Measurements from ENCODE around the gene DOCK8.

Gene DOCK8

GRCh38 chr9:453832-454231 lies 239.2 kb downstream of the DOCK8 start:
- Histone ChIP-seq H3K9me3 (ENCODE audit: control insufficient read depth, insufficient read depth, low read length) (no peaks in the 10 kb centered on the region), H3K36me3 (ENCODE audit: control insufficient read depth, insufficient read depth, low read length) (no peaks in the 10 kb centered on the region), H3K4me1 (ENCODE audit: control insufficient read depth, insufficient read depth, low read length) (no peaks in the 10 kb centered on the region), H3K27me3 (ENCODE audit: control insufficient read depth, insufficient read depth, low read length) (peaks cover 1% of the 10 kb centered on the region; the same call in 1 of the 2 replicates), H3K27ac (ENCODE audit: low read length) (no peak overlapping the region), H3K4me3 (ENCODE audit: low read length) (no peak overlapping the region)
- no peak for DNase-seq (ENCODE audit: low read depth, low spot score)
- WGBS (ENCODE audit: insufficient coverage, insufficient read length), result no CpG with 5 or more reads among the region's 3 CpGs

- Histone ChIP-seq H3K36me3 (ENCODE audit: control insufficient read depth, insufficient read depth, low read length) (no peaks in the 10 kb centered on the region), H3K4me3 (ENCODE audit: low read length) (no peak overlapping the region), H3K27me3 (ENCODE audit: control insufficient read depth, insufficient read depth, low read length) (peaks cover 1% of the 10 kb centered on the region; the same call in 1 of the 2 replicates), H3K27ac (ENCODE audit: low read length) (no peak overlapping the region), H3K4me1 (ENCODE audit: control insufficient read depth, insufficient read depth, low read length) (no peaks in the 10 kb centered on the region), H3K9me3 (ENCODE audit: control insufficient read depth, insufficient read depth, low read length) (no peaks in the 10 kb centered on the region)
- DNase-seq (ENCODE audit: low read depth, low spot score), result no peak
- no CpG with 5 or more reads among the region's 6 CpGs for WGBS (ENCODE audit: insufficient coverage, insufficient read length)
Measured at GRCh38 chr9:456365-456764, 241.7 kb downstream of the DOCK8 start.

GRCh38 chr9:458590-458989 lies 243.9 kb downstream of the DOCK8 start:
- Histone ChIP-seq H3K27ac (ENCODE audit: low read length) (no peak overlapping the region), H3K27me3 (ENCODE audit: control insufficient read depth, insufficient read depth, low read length) (no peaks in the 10 kb centered on the region), H3K4me3 (ENCODE audit: low read length) (no peak overlapping the region), H3K4me1 (ENCODE audit: control insufficient read depth, insufficient read depth, low read length) (no peaks in the 10 kb centered on the region), H3K9me3 (ENCODE audit: control insufficient read depth, insufficient read depth, low read length) (no peaks in the 10 kb centered on the region), H3K36me3 (ENCODE audit: control insufficient read depth, insufficient read depth, low read length) (no peaks in the 10 kb centered on the region)
- DNase-seq (ENCODE audit: low read depth, low spot score), result no peak
- WGBS (ENCODE audit: insufficient coverage, insufficient read length), result no CpG with 5 or more reads among the region's 6 CpGs

- H3K36me3 ChIP-seq (ENCODE audit: control insufficient read depth, insufficient read depth, low read length), result no peaks in the 10 kb centered on the region
- no peak overlapping the region for H3K4me3 ChIP-seq (ENCODE audit: low read length)
- H3K27ac ChIP-seq (ENCODE audit: low read length), result no peak overlapping the region
- no peak for DNase-seq (ENCODE audit: low read depth, low spot score)
- no peaks in the 10 kb centered on the region for H3K4me1 ChIP-seq (ENCODE audit: control insufficient read depth, insufficient read depth, low read length)
- no CpG with 5 or more reads among the region's 4 CpGs for WGBS (ENCODE audit: insufficient coverage, insufficient read length)
- H3K27me3 ChIP-seq (ENCODE audit: control insufficient read depth, insufficient read depth, low read length), result no peaks in the 10 kb centered on the region
- no peaks in the 10 kb centered on the region for H3K9me3 ChIP-seq (ENCODE audit: control insufficient read depth, insufficient read depth, low read length)
Measured at GRCh38 chr9:459491-460444, 245.1 kb downstream of the DOCK8 start.

GRCh38 chr9:462121-462520 lies 247.5 kb downstream of the DOCK8 start:
- no peak for DNase-seq (ENCODE audit: low read depth, low spot score)
- H3K27ac ChIP-seq (ENCODE audit: low read length), result no peak overlapping the region
- no peaks in the 10 kb centered on the region for H3K9me3 ChIP-seq (ENCODE audit: control insufficient read depth, insufficient read depth, low read length)
- H3K36me3 ChIP-seq (ENCODE audit: control insufficient read depth, insufficient read depth, low read length), result no peaks in the 10 kb centered on the region
- no peak overlapping the region for H3K4me3 ChIP-seq (ENCODE audit: low read length)
- no CpG with 5 or more reads among the region's 2 CpGs for WGBS (ENCODE audit: insufficient coverage, insufficient read length)
- H3K27me3 ChIP-seq (ENCODE audit: control insufficient read depth, insufficient read depth, low read length), result no peaks in the 10 kb centered on the region
- H3K4me1 ChIP-seq (ENCODE audit: control insufficient read depth, insufficient read depth, low read length), result no peaks in the 10 kb centered on the region

GRCh38 chr9:462606-463005 lies 247.9 kb downstream of the DOCK8 start:
- DNase-seq (ENCODE audit: low read depth, low spot score), result no peak
- Histone ChIP-seq H3K27me3 (ENCODE audit: control insufficient read depth, insufficient read depth, low read length) (no peaks in the 10 kb centered on the region), H3K36me3 (ENCODE audit: control insufficient read depth, insufficient read depth, low read length) (no peaks in the 10 kb centered on the region), H3K4me1 (ENCODE audit: control insufficient read depth, insufficient read depth, low read length) (no peaks in the 10 kb centered on the region), H3K4me3 (ENCODE audit: low read length) (no peak overlapping the region), H3K27ac (ENCODE audit: low read length) (no peak overlapping the region), H3K9me3 (ENCODE audit: control insufficient read depth, insufficient read depth, low read length) (no peaks in the 10 kb centered on the region)
- WGBS (ENCODE audit: insufficient coverage, insufficient read length), result no CpG with 5 or more reads among the region's 1 CpG

- WGBS (ENCODE audit: insufficient coverage, insufficient read length), result no CpG with 5 or more reads among the region's 8 CpGs
- H3K36me3 ChIP-seq (ENCODE audit: control insufficient read depth, insufficient read depth, low read length), result no peaks in the 10 kb centered on the region
Measured at GRCh38 chr9:463455-464171, 248.9 kb downstream of the DOCK8 start.

GRCh38 chr9:466747-467146 lies 252.1 kb downstream of the DOCK8 start:
- no peak overlapping the region for H3K27ac ChIP-seq (ENCODE audit: low read length)
- H3K4me1 ChIP-seq (ENCODE audit: control insufficient read depth, insufficient read depth, low read length), result no peaks in the 10 kb centered on the region; the same call in 1 of the 2 replicates
- H3K36me3 ChIP-seq (ENCODE audit: control insufficient read depth, insufficient read depth, low read length), result no peaks in the 10 kb centered on the region
- DNase-seq (ENCODE audit: low read depth, low spot score), result no peak
- H3K27me3 ChIP-seq (ENCODE audit: control insufficient read depth, insufficient read depth, low read length), result no peaks in the 10 kb centered on the region
- H3K4me3 ChIP-seq (ENCODE audit: low read length), result no peak overlapping the region
- WGBS (ENCODE audit: insufficient coverage, insufficient read length), result no CpG with 5 or more reads among the region's 1 CpG
- H3K9me3 ChIP-seq (ENCODE audit: control insufficient read depth, insufficient read depth, low read length), result no peaks in the 10 kb centered on the region

More at GRCh38 chr9:463455-464171, 248.9 kb downstream of the DOCK8 start:
- no peak overlapping the region for H3K27ac ChIP-seq (ENCODE audit: low read length)
- no peaks in the 10 kb centered on the region for H3K27me3 ChIP-seq (ENCODE audit: control insufficient read depth, insufficient read depth, low read length)
- no peak for DNase-seq (ENCODE audit: low read depth, low spot score)
- no peaks in the 10 kb centered on the region for H3K9me3 ChIP-seq (ENCODE audit: control insufficient read depth, insufficient read depth, low read length)
- no peak overlapping the region for H3K4me3 ChIP-seq (ENCODE audit: low read length)
- H3K4me1 ChIP-seq (ENCODE audit: control insufficient read depth, insufficient read depth, low read length), result no peaks in the 10 kb centered on the region

- DNase-seq (ENCODE audit: low read depth, low spot score), result no peak
- Histone ChIP-seq H3K4me3 (ENCODE audit: low read length) (no peak overlapping the region), H3K36me3 (ENCODE audit: control insufficient read depth, insufficient read depth, low read length) (no peaks in the 10 kb centered on the region), H3K27me3 (ENCODE audit: control insufficient read depth, insufficient read depth, low read length) (no peaks in the 10 kb centered on the region), H3K27ac (ENCODE audit: low read length) (no peak overlapping the region), H3K9me3 (ENCODE audit: control insufficient read depth, insufficient read depth, low read length) (no peaks in the 10 kb centered on the region), H3K4me1 (ENCODE audit: control insufficient read depth, insufficient read depth, low read length) (no peaks in the 10 kb centered on the region; the same call in 1 of the 2 replicates)
- WGBS (ENCODE audit: insufficient coverage, insufficient read length), result no CpG with 5 or more reads among the region's 8 CpGs
Measured at GRCh38 chr9:468766-469426, 254.2 kb downstream of the DOCK8 start.
